ENCODE data around the gene COG6. TPM values are rescaled to one million over a fixed set of nuclear protein-coding genes. Genes with fewer than 3 reads are reported as not detected.

COG6 gene
- total RNA-seq, 2 experiments from 2014 or later, result 13.8 to 16.0 TPM

- Histone ChIP-seq H3K4me3 (ENCODE audit: low read length) (no peak overlapping the region), H3K27me3 (ENCODE audit: control insufficient read depth in 1 of 2, insufficient read depth in 2 of 2, low read length in 2 of 2) (no peaks in the 10 kb centered on the region), H3K27ac (ENCODE audit: low read depth in 1 of 2, low read length in 2 of 2) (no peak overlapping the region), H3K4me1 (ENCODE audit: insufficient read depth, low read length) (no peaks in the 10 kb centered on the region), H3K36me3 (ENCODE audit: insufficient read depth, low read length) (no peaks in the 10 kb centered on the region), H3K9me3 (ENCODE audit: control insufficient read depth in 1 of 2, insufficient read depth in 1 of 2, low read length in 2 of 2) (no peaks in the 10 kb centered on the region)
- ChIA-PET CTCF (no interaction called here), POLR2A (no interaction called here)
- no peak overlapping the region for H3K4me3 Mint-ChIP-seq
- H3K4me1 Mint-ChIP-seq (ENCODE audit: low read depth), result no peaks in the 10 kb centered on the region
- H3K9me3 Mint-ChIP-seq, result no peaks in the 10 kb centered on the region
- intact Hi-C loops (cut with DNase I, micrococcal nuclease), result no loop called here
- DNase-seq (no peak), ATAC-seq (ENCODE audit: poor library complexity) (no peak)
- H3K36me3 Mint-ChIP-seq (ENCODE audit: low read depth), result no peaks in the 10 kb centered on the region
- TF ChIP-seq CTCF (IDR thresholded peaks at IDR 0.05), result no peak
- no peak overlapping the region for H3K27ac Mint-ChIP-seq
- H3K27me3 Mint-ChIP-seq, result peaks cover 22% of the 10 kb centered on the region
Observed at GRCh38 chr13:39623466-39623865, 32.0 kb upstream of the COG6 start.

- Mint-ChIP-seq H3K36me3 (ENCODE audit: low read depth) (no peaks in the 10 kb centered on the region), H3K27me3 (peaks cover 30% of the 10 kb centered on the region), H3K4me3 (no peak overlapping the region), H3K27ac (no peak overlapping the region), H3K9me3 (peaks cover 8% of the 10 kb centered on the region), H3K4me1 (ENCODE audit: low read depth) (no peaks in the 10 kb centered on the region)
- Histone ChIP-seq H3K27ac (ENCODE audit: low read depth in 1 of 2, low read length in 2 of 2) (no peak overlapping the region), H3K4me3 (ENCODE audit: low read length) (no peak overlapping the region), H3K9me3 (ENCODE audit: control insufficient read depth in 1 of 2, insufficient read depth in 1 of 2, low read length in 2 of 2) (peaks cover 3 to 9% of the 10 kb centered on the region in 2 experiments), H3K36me3 (ENCODE audit: insufficient read depth, low read length) (no peaks in the 10 kb centered on the region), H3K4me1 (ENCODE audit: insufficient read depth, low read length) (no peaks in the 10 kb centered on the region), H3K27me3 (ENCODE audit: control insufficient read depth in 1 of 2, insufficient read depth in 2 of 2, low read length in 2 of 2) (peaks cover 5 to 14% of the 10 kb centered on the region in 2 experiments)
- ChIA-PET CTCF (no interaction called here), POLR2A (no interaction called here)
- no peak for TF ChIP-seq CTCF (IDR thresholded peaks at IDR 0.05)
- DNase-seq (no peak), ATAC-seq (ENCODE audit: poor library complexity) (no peak)
- intact Hi-C loops (cut with DNase I, micrococcal nuclease), result no loop called here
Observed at GRCh38 chr13:39631307-39631706, 24.2 kb upstream of the COG6 start.

GRCh38 chr13:39632994-39633393 lies 22.5 kb upstream of the COG6 start:
- Histone ChIP-seq H3K4me1 (ENCODE audit: insufficient read depth, low read length) (no peaks in the 10 kb centered on the region), H3K4me3 (ENCODE audit: low read length) (no peak overlapping the region), H3K27me3 (ENCODE audit: control insufficient read depth in 1 of 2, insufficient read depth in 2 of 2, low read length in 2 of 2) (peaks cover 15 to 18% of the 10 kb centered on the region in 2 experiments), H3K9me3 (ENCODE audit: control insufficient read depth in 1 of 2, insufficient read depth in 1 of 2, low read length in 2 of 2) (peaks cover 9 to 16% of the 10 kb centered on the region in 2 experiments), H3K27ac (ENCODE audit: low read depth in 1 of 2, low read length in 2 of 2) (no peak overlapping the region), H3K36me3 (ENCODE audit: insufficient read depth, low read length) (no peaks in the 10 kb centered on the region)
- intact Hi-C loops (cut with DNase I, micrococcal nuclease), result no loop called here
- no peak for TF ChIP-seq CTCF (IDR thresholded peaks at IDR 0.05)
- Mint-ChIP-seq H3K27ac (no peak overlapping the region), H3K27me3 (peaks cover 42% of the 10 kb centered on the region), H3K4me3 (no peak overlapping the region), H3K36me3 (ENCODE audit: low read depth) (no peaks in the 10 kb centered on the region), H3K4me1 (ENCODE audit: low read depth) (no peaks in the 10 kb centered on the region), H3K9me3 (peaks cover 9% of the 10 kb centered on the region)
- POLR2A ChIA-PET, result no interaction called here
- CTCF ChIA-PET, result interaction anchor here (0.8 kb wide), 1 partner anchor 16 kb away, joined by 3 read pairs; no protein-coding TSS in a partner anchor
- no peak for ATAC-seq (ENCODE audit: poor library complexity)
- no peak for DNase-seq
